WTC11 (cell line): ENCODE results near the gene MAP6.

Experiments
- CTCF ChIP-seq: fragments of 200-600 bp; IDR thresholded peaks from 2 replicates; pipeline ENCODE4 v1.8.0; 2022; ENCODE audit warnings: antibody characterized with exemption
- ESRRA ChIP-seq: sonication (generic); formaldehyde crosslinking; IDR thresholded peaks from 2 replicates; pipeline ENCODE4 v1.8.1; 2022; ENCODE audit warnings: mild to moderate bottlenecking, missing genetic modification reagents, borderline replicate concordance
- GABPB1 ChIP-seq: sonication (generic); formaldehyde crosslinking; IDR thresholded peaks from 2 replicates; pipeline ENCODE4 v1.8.1; 2023; ENCODE audit warnings: mild to moderate bottlenecking, missing genetic modification reagents
- MLX ChIP-seq: sonication (generic); formaldehyde crosslinking; IDR thresholded peaks from 2 replicates; pipeline ENCODE4 v1.8.1; 2023; ENCODE audit warnings: mild to moderate bottlenecking, missing genetic modification reagents, moderate library complexity
- SP1 ChIP-seq: sonication (generic); formaldehyde crosslinking; conservative IDR thresholded peaks from 2 replicates; pipeline ENCODE4 v1.8.1; 2022; ENCODE audit warnings: missing genetic modification reagents
- STAT6 ChIP-seq: sonication (generic); formaldehyde crosslinking; conservative IDR thresholded peaks from 2 replicates; pipeline ENCODE4 v1.8.1; 2023; ENCODE audit warnings: mild to moderate bottlenecking, low read depth, missing genetic modification reagents, moderate library complexity
- USF2 ChIP-seq: sonication (generic); formaldehyde crosslinking; IDR thresholded peaks from 2 replicates; pipeline ENCODE4 v1.8.1; 2023; ENCODE audit warnings: mild to moderate bottlenecking, missing genetic modification reagents, moderate library complexity
- ZNF138 ChIP-seq: sonication (generic); formaldehyde crosslinking; conservative IDR thresholded peaks from 2 replicates; pipeline ENCODE4 v1.8.1; 2022; ENCODE audit warnings: mild to moderate bottlenecking, moderate library complexity, missing genetic modification reagents
- ZNF512 ChIP-seq: sonication (generic); formaldehyde crosslinking; IDR thresholded peaks from 2 replicates; pipeline ENCODE4 v1.8.1; 2022; ENCODE audit warnings: missing genetic modification reagents, borderline replicate concordance

GRCh38 chr11:75656044-75656727 lies 12.7 kb downstream of the MAP6 start:
- TF ChIP-seq MLX (CRISPR knock-in tag) (no peak), CTCF (no peak), STAT6 (CRISPR knock-in tag) (no peak), ESRRA (CRISPR knock-in tag) (no peak), GABPB1 (CRISPR knock-in tag) (no peak), ZNF138 (CRISPR knock-in tag) (no peak), USF2 (no peak), ZNF512 (CRISPR knock-in tag) (no peak), SP1 (no peak)
